Endothelial cell of umbilical vein (primary cell): ENCODE measurements around the gene GLI3. TPM values are rescaled to one million over a fixed set of nuclear protein-coding genes. Genes with fewer than 3 reads are reported as not detected.

Experiments
- BruUV-seq: library from RNA; stranded (reverse); fragments of 400-500 nt; replicated peaks from 2 replicates; lab custom pipeline; 2021; lab: Mats Ljungman, UMichigan
- CTCF ChIA-PET: fragments of 300-600, 350-600 bp; sonication (Branson Sonifier 250); formaldehyde crosslinking; loops from one replicate; lab custom pipeline; 2021; ENCODE audit warnings: antibody characterized with exemption, inconsistent platforms; lab: Charles Lee
- POLR2A ChIA-PET: fragments of 300-600, 350-600 bp; sonication (Branson Sonifier 250); formaldehyde crosslinking; loops from one replicate; lab custom pipeline; 2021; ENCODE audit warnings: antibody characterized with exemption, inconsistent platforms; lab: Charles Lee
- DNase-seq: peaks from one replicate; pipeline ENCODE4 v3.0.0-alpha.2; 2011; ENCODE audit warnings: low read depth, low spot score
- FAIRE-seq: peaks from 2 replicates; lab custom pipeline; 2011; peaks lifted over from hg19 to GRCh38; lab: Jason Lieb, UNC
- H2AFZ ChIP-seq: 2 replicates; pipeline ENCODE4 v1.6.0; 2012; ENCODE audit warnings: low read depth, low read length, control low read depth, inconsistent platforms
- H3K27ac ChIP-seq: 2 replicates; pipeline ENCODE4 v1.5.1; 2011; ENCODE audit warnings: low read depth, mild to moderate bottlenecking, control low read depth, low read length, moderate library complexity; ENCODE audit not compliant: insufficient read depth
- H3K27me3 ChIP-seq, 2 experiments: 2 replicates each; pipeline versions ENCODE4 v1.6.0 to v1.6.1; 2011; ENCODE audit warnings: low read length in 2 of 2, mixed read lengths in 1 of 2; ENCODE audit not compliant: control insufficient read depth in 2 of 2, insufficient read depth in 2 of 2
- H3K36me3 ChIP-seq, 2 experiments: 2 replicates in 1 of 2; 3 replicates in 1 of 2; pipeline ENCODE4 v1.5.1; 2011; ENCODE audit warnings: low read length in 2 of 2, mild to moderate bottlenecking in 1 of 2, moderate library complexity in 1 of 2; ENCODE audit not compliant: control insufficient read depth in 2 of 2, insufficient read depth in 2 of 2; ENCODE audit errors: extremely low read depth in 1 of 2
- H3K4me1 ChIP-seq: 3 replicates; pipeline ENCODE4 v1.5.1; 2011; ENCODE audit warnings: mild to moderate bottlenecking, low read length; ENCODE audit not compliant: control insufficient read depth, insufficient read depth; ENCODE audit errors: extremely low read depth
- H3K4me2 ChIP-seq: 2 replicates; pipeline ENCODE4 v1.6.1; 2011; ENCODE audit warnings: low read length, control low read depth, mixed read lengths; ENCODE audit not compliant: insufficient read depth
- H3K4me3 ChIP-seq, 3 experiments: fragments of 200-600 bp in 1 of 3; sonication (generic), shearing (Covaris generic) in 1 of 3; replicated peaks in 1 of 3; 2 replicates each; pipeline ENCODE4 v1.5.1; 2011 to 2016; ENCODE audit warnings: control low read depth in 3 of 3, low read length in 3 of 3, mild to moderate bottlenecking in 2 of 3, inconsistent platforms in 1 of 3, low read depth in 1 of 3, moderate library complexity in 1 of 3; ENCODE audit not compliant: insufficient read depth in 1 of 3
- H3K79me2 ChIP-seq: 2 replicates; pipeline ENCODE4 v1.6.0; 2012; ENCODE audit warnings: low read length, inconsistent platforms; ENCODE audit not compliant: control insufficient read depth, insufficient read depth
- H3K9ac ChIP-seq: replicated peaks from 2 replicates; pipeline ENCODE3; 2011; ENCODE audit warnings: low read length, control low read depth; ENCODE audit not compliant: insufficient read depth; ENCODE audit errors: extremely low read depth
- H3K9me1 ChIP-seq: replicated peaks from 3 replicates; pipeline ENCODE4 v1.6.0; 2011; ENCODE audit warnings: mild to moderate bottlenecking, low read length; ENCODE audit not compliant: control insufficient read depth, insufficient read depth; ENCODE audit errors: extremely low read depth
- H3K9me3 ChIP-seq: replicated peaks from 2 replicates; pipeline ENCODE4 v1.5.1; 2012; ENCODE audit warnings: low read length, inconsistent platforms; ENCODE audit not compliant: control insufficient read depth, insufficient read depth
- H4K20me1 ChIP-seq: replicated peaks from 2 replicates; pipeline ENCODE3; 2011; ENCODE audit warnings: mild to moderate bottlenecking, low read length; ENCODE audit not compliant: control insufficient read depth, insufficient read depth; ENCODE audit errors: extremely low read depth
- CTCF ChIP-seq, 2 donors: IDR thresholded peaks; 1 replicate in 1 of 2; 2 replicates in 1 of 2; pipeline ENCODE4 v1.5.1; 2011; ENCODE audit warnings: low read length in 2 of 2, mild to moderate bottlenecking in 2 of 2, moderate library complexity in 2 of 2, control low read depth in 1 of 2, inconsistent platforms in 1 of 2, low read depth in 1 of 2; ENCODE audit not compliant: insufficient read depth in 1 of 2; ENCODE audit errors: extremely low read depth in 1 of 2
- GATA2 ChIP-seq: IDR thresholded peaks from 2 replicates; pipeline ENCODE4 v1.7.0; 2011; ENCODE audit warnings: low read depth, mild to moderate bottlenecking, moderate library complexity, mixed read lengths, low read length; ENCODE audit not compliant: insufficient read length, insufficient read depth
- JUN ChIP-seq: IDR thresholded peaks from 2 replicates; pipeline ENCODE4 v1.6.1; 2011; ENCODE audit warnings: borderline replicate concordance, low read depth; ENCODE audit not compliant: insufficient read length, insufficient read depth
- POLR2A ChIP-seq: IDR thresholded peaks from 2 replicates; pipeline ENCODE4 v1.6.1; 2012; ENCODE audit warnings: low read depth, mild to moderate bottlenecking, control low read depth, low read length
- POLR2AphosphoS5 ChIP-seq: IDR thresholded peaks from 2 replicates; pipeline ENCODE4 v1.6.1; 2012; ENCODE audit warnings: low read depth, mild to moderate bottlenecking, control low read depth, low read length, moderate library complexity; ENCODE audit not compliant: insufficient read depth
- dilution Hi-C: fragments of 300-500 bp; cut with MboI; formaldehyde crosslinking; loops from one replicate; pipeline ENCODE4 v1.15.0; 2019; ENCODE audit warnings: low sequenced_read_pairs; ENCODE audit not compliant: extremely low pct_ligation_motif_present
- intact Hi-C: fragments of 100-400 bp; cut with micrococcal nuclease; formaldehyde crosslinking; loops from one replicate; pipeline ENCODE4 v1.10.0; 2022
- polyA plus RNA-seq, 4 experiments: library from polyadenylated mRNA; depleted of rRNA in 3 of 4; stranded (reverse) in 3 of 4; unstranded in 1 of 4; fragments of >200 nt; gene quantifications; 2 replicates each; pipeline versions ENCODE4 v1.2.1 to v1.2.3, GENCODE V29; 2011 to 2012; ENCODE audit warnings: missing spikeins in 1 of 4
- total RNA-seq: library from RNA; stranded (reverse); gene quantifications from 2 replicates; pipeline ENCODE4 v1.2.3, GENCODE V29; 2021

Gene GLI3
- total and polyA plus RNA-seq, 2 donors (not counting 3 experiments of a cell fraction or from before 2014, with no cell fraction given) = 6.0 to 24.9 TPM

- FAIRE-seq (peak; percentile 73), DNase-seq (peak; percentile 91)
- TF ChIP-seq POLR2A (no peak), POLR2AphosphoS5 (peak; percentile 55), GATA2 (peak; percentile 89), JUN (no peak), CTCF (IDR thresholded peaks at IDR 0.05; ENCODE audit: extremely low read depth in 1 of 2, insufficient read depth in 1 of 2, low read depth in 1 of 2, low read length in 2 of 2) (no peak)
- peak overlapping the region; percentile 12 for H3K4me2 ChIP-seq
- no peaks in the 10 kb centered on the region for H3K79me2 ChIP-seq
- no peaks in the 10 kb centered on the region for H3K36me3 ChIP-seq
- POLR2A ChIA-PET = no interaction called here
- dilution Hi-C loops (loop anchor here (25.0 kb wide), 1 partner anchor 244 kb away; the partner anchor contains the start of gene GLI3), intact Hi-C loops (loop anchor here (2.0 kb wide), 1 partner anchor 244 kb away; the partner anchor contains the start of gene GLI3)
- peak overlapping the region; percentile 48 for H3K27ac ChIP-seq
- no TSS peak for BruUV-seq
- no peak overlapping the region for H2AFZ ChIP-seq
- CTCF ChIA-PET = interaction anchor here (1.1 kb wide), 1 partner anchor 16 kb away, joined by 3 read pairs; no protein-coding TSS in a partner anchor
- H3K9me1 ChIP-seq = no peaks in the 10 kb centered on the region
- peaks cover 54% of the 10 kb centered on the region for H3K4me1 ChIP-seq
- no peaks in the 10 kb centered on the region for H3K27me3 ChIP-seq
- no peaks in the 10 kb centered on the region for H3K9me3 ChIP-seq
- no peak overlapping the region for H3K9ac ChIP-seq
- no peaks in the 10 kb centered on the region for H4K20me1 ChIP-seq
- no peak overlapping the region for H3K4me3 ChIP-seq
Observed at GRCh38 chr7:41992881-41993867, 243.8 kb downstream of the GLI3 start.
